ENCODE measurements around the gene MADCAM1. TPM values are rescaled to one million over a fixed set of nuclear protein-coding genes. Genes with fewer than 3 reads are reported as not detected.
"Not testable (repeated sequence)": the region's sequence is repeated elsewhere in the genome, so short reads cannot be mapped to it uniquely, and the experiment has no call there.

The MADCAM1 gene
- total RNA-seq, 1 donor from 2014 or later, result 0.41 TPM

DNA sequence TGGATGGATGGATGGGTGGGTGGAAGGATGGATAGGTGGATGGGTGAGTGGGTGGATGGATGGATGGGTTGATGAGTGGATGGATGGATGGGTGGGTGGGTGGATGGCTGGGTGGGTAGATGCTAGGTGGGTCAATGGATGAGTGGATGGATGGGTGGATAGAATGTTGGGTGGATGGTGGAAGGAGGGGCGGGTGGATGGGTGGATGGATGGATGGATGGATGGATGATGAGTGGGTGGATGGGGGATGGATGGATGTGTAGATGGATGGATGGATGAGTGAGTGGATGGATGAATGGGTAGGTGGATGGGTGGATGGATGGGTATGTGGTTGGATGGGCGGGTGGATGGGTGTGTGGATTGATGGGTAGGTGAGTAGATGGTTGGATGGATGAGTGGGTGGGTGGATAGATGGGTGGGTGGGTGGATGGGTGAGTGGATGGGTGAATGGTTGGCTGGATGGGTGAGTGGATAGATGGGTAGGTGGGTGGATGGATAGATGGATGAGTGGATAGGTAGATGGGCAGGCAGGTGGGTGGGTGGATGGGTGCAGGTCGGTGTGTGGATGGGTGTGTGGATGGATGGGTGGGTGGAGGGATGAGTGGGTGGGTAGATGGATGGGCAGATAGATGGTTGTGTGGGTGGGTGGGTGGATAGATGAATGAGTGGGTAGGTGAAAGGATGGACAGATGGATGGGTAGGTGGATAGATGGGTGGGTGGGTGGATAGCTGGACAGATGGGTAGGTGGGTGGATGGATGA lies 31.1 kb upstream of the MADCAM1 start:
- DNase-seq (ENCODE audit: extremely low read depth, low read depth, low spot score), result no peak

DNA sequence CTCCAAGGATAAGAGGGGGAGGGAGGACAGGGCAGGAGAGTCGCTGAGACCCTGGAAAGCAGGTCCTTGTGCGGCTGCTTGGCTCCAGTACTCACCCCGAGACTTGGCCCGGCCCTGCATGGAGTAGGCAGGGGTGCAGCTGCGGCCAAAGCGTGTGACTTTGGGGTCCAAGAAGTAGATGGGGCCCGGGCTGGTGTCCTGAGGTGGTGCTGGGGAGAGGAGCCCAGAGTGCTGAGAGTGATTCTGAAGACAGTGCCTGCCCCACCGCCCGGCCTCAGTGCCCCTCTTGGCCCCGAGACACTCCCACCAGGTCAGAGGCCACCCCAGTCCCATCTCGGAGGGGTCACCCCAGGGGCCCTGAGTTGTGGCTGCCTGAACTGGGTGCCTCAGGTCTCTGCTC lies 28.7 kb upstream of the MADCAM1 start:
- no peak for DNase-seq (ENCODE audit: extremely low read depth, low read depth, low spot score)

GRCh38 chr19:468587-469256 lies 27.6 kb upstream of the MADCAM1 start:
- no peak for DNase-seq (ENCODE audit: extremely low read depth, low read depth, low spot score)

- DNase-seq (ENCODE audit: extremely low read depth, low read depth, low spot score), result no peak
These were observed 26.5 kb upstream of the MADCAM1 start for GRCh38 chr19:469833-470232.

DNA sequence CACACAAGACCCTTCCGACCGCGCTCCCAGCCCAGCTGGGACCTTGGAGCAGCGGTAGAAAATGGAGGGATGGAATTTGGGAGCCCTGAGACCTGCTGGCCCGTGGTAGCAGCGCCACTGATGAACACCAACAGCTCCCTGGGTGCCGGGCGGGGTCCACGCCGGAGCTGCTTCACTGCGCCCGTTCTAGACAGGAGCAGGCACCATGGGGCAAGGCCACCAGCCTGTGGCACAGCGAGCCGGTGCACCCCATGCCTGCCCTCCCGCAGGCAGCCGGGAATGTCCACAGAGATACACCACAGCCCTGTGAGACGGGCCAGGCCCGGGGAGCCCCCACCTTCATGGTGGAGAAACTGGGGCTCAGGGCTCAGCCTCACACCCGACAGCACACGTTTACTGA lies 25.6 kb upstream of the MADCAM1 start:
- no peak for DNase-seq (ENCODE audit: extremely low read depth, low read depth, low spot score)

DNA sequence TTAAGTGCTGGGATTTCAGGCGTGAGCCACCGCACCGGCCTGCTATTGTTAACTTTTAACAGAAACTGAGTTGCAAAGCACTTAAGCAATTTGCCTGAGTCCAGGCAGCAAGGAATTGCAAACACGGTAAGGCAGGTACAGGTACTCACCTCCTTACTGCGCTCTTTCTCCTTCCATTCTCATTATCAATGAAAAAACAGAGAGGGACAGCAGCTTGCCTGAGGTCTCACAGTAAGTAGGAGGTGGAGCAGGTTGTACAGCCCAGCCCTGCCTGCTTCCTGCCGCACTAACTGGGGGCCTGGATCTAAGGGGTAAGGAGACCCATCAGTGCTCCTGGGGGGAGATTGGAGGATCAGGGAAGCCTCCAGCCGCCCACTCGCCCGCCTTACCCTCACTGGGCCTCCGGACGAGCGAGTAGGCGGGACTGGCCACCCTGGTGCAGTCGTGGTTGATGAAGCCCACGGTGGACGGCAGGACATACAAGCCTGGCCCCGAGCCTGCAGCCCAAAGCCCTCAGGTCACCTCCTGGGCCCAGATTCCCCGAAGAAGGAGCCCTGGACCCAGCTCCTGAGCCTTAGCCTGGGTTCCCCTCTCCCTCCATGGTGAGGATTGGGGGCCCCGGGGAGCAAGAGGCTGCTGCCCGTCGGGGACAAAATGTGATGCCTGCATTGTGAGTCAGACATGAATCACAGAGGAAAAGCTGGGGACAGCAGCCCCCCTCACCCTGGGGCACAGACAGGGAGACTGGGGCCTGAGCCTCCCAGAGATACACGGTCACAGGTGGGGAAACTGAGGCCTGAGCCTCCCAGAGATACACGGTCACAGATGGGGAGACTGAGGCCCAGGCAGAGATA lies 24.1 kb upstream of the MADCAM1 start:
- no peak for DNase-seq (ENCODE audit: extremely low read depth, low read depth, low spot score)

DNA sequence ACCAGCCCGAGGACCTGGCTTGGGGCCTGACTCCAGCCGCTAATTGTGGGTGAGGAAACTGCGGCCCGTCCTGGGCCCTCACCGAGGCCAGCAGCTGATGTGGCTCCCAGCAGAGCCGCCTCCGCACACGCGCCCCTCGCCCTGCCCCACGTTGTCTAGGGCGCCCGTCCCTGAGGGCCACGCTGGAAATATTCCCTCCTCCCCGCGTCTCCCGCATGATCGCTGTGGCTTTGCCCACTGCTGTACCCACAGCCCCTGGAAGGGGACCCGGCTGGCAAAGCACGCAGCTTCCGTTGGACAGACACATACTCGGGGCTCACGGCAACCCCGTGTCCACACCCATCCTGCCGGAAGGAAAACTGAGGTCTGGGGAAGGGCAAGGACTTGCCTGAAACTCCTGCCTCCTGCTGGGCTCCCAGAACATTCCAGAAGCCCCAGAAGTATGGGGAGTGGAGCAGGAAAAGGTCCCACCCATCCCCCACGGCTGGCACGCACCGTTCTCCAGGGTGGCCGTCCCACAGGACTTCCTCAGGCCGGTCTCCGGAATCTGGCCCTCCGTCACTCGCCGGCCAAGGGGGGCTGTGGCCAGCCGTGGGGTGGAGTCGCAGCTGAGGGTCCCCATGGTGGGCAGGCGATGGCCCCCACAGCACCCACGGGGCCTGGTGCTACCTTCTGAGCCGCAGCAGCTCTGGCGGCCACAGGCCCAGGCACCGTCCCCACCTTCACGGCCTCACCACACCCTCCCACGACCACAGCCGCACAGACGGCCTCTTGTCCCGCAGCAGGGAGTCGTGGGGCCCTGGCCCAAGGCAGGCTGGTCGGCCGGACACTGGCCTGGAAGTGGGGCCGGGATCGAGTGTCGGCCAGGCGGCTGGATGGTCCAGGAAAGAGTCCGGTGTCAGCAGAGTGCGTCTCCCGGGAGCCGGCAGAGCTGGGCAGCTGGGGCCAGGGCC lies 21.9 kb upstream of the MADCAM1 start:
- no peak for DNase-seq (ENCODE audit: extremely low read depth, low read depth, low spot score)

DNA sequence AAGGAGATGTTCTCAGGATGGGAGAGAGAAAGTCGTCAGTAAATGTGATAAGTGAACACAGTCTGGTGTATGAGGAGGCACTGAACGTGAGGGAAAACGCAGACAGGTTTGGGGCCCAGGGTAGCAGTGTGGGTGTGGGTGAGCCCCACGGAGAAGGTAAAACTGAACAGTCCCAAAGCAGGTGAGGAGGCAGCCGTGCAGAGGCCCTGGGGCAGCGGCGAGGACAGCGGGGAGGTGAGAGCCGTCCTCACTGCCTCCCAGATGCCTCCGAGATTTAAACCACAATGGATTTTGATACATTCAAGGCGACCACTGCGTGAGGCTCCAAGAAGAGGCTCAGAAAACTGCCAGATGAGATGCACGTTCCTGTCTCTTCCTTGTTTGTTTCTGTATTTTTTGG lies 20.9 kb upstream of the MADCAM1 start:
- no peak for DNase-seq (ENCODE audit: extremely low read depth, low read depth, low spot score)

DNA sequence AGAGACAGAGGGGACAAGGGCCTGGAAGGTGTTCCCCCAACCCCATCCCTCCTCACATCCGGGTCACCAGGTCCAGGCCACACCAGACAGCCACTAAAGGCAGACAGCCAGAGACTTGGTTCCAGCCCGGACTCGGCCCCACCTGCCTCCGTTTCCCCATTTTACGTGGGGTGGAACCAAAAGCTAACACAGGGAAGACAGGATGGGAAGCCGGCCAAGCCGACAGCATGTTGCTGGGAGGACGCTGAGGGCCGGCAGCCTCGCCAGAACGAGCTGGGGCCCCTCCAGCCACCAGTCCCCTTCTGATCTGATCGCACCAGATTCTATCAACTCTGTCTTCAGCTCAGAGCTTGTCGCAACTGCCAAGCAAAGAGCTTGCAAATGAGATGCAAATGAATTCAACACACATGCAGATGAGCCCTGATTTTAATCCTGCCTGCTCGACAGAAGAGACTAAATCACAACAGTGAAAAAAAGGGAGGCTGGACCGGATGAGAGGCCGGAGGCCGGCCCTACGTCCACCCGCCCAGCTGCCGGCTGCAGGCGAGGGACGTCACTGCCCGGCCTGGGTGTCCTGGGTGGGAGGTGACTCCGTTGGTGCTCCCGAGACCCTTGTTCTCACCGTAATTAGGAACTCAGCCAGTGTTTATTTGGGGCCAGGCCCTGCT lies 17.9 kb upstream of the MADCAM1 start:
- DNase-seq (ENCODE audit: extremely low read depth, low read depth, low spot score), result no peak

- DNase-seq (ENCODE audit: extremely low read depth, low read depth, low spot score), result no peak
These were observed 17.3 kb upstream of the MADCAM1 start for GRCh38 chr19:478976-479375.

DNA sequence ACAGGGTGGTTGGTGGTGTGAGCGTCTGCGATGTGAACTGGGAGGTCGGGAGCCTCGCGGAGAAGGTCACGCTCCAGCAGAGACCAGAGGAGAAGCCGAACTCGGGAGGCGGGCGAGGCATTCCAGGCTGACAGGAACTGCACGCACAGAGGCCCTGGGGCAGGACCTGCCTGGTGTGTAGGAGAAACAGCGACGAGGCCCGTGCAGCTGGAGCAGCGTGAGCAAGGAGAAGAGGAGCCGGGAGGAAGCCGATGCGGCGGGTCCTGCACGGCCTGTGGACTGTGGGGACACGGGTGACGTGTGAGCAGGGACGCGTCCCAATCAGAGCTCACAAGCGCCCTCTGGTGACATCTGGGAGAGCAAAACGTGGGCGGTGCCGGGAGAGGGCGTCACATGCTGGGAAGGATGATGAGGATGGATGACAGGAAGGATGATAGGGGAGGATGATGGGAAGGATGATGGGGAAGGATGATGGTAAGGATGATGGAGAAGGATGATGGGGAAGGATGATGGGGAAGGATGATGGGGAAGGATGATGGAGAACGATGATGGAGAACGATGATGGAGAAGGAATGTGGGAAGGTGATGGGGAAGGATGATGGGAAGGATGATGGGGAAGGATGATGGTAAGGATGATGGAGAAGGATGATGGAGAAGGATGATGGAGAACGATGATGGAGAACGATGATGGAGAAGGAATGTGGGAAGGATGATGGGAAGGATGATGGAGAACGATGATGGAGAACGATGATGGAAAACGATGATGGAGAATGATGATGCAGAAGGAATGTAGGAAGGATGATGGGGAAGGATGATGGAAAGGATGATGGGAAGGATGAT lies 16.1 kb upstream of the MADCAM1 start:
- DNase-seq (ENCODE audit: extremely low read depth, low read depth, low spot score), result no peak

DNA sequence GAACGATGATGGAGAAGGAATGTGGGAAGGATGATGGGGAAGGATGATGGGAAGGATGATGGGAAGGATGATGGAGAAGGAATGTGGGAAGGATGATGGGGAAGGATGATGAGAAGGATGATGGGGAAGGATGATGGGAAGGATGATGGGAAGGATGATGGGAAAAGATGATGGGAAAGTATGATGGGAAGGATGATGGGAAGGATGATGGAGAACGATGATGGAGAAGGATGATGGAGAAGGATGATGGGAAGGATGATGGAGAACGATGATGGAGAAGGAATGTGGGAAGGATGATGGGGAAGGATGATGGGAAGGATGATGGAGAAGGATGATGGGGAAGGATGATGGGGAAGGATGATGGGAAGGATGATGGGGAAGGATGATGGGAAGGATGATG lies 15.2 kb upstream of the MADCAM1 start:
- DNase-seq (ENCODE audit: extremely low read depth, low read depth, low spot score), result not testable (repeated sequence)

DNA sequence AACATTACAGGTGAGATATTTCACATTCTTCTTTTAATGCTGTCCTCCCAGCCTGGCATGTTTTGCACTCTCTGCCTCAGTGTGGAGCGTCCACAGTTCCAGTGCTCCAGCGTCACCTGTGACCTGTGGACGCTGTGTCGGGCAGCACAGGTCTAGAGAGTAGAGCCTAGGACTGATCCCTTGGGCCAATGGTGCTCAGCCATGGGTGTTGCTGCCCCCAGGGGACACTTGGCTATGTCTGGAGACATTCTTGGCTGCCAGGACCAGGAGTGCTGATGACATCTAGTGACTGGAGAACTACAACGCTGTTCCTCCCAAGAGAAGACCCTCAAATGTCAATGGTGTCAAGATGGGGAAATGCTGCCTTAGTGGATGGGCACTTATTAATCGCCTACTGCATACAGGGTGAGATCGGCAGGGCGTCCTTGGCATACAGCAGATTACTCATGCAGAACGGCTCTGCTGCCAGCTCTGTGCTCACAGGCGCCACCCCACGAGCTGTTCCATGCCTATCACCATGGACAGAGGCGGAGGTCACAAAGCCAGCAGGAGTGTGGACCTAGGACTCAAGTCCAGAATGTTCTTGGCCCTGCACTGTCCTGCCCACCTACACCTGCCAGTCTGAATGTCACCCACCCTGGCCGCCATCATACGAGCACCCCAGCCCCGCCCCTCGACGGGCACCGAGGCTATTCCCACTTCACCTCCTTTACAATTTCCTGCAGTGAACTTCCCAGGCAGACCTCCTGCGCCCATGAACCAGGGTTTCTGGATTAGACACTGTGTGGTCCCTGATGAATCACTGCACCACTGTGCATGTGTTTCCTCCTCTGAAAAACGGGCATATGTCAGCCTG lies 13.9 kb upstream of the MADCAM1 start:
- DNase-seq (ENCODE audit: extremely low read depth, low read depth, low spot score), result no peak

DNA sequence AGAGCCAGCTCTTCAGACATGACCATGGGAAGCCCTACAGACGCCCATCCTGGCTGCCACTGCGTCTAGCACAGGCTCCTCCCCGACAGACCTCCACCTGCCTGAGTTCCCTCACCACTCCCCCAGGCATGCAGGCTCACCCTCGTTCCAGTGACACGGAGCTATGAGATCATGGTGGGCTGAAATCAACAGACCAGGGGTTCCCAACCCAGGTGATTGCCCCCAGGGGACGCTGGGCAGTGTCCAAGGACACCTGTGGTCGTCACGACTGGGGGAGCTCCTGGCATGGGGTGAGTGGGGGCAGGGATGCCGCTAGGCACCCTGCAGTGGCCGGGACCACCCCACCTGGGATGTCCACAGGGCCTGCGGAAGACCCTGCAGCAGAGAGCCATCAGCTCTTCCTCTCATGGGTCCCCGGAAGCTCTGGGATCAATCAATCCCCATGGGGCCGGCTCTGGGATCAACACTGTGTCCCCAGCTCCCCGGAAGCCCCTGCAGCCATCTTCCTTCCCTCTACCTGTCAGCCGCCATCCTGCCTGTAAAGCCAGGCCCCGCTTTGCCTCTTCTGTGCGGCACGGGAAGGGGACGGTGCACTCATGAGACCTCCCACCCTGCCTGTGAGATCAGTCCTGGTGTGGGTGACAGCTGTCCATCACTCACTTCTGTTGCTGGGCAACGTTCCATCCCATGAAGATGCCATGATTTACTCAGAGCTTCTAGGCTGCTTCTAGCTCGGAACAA lies 12.8 kb upstream of the MADCAM1 start:
- no peak for DNase-seq (ENCODE audit: extremely low read depth, low read depth, low spot score)

DNA sequence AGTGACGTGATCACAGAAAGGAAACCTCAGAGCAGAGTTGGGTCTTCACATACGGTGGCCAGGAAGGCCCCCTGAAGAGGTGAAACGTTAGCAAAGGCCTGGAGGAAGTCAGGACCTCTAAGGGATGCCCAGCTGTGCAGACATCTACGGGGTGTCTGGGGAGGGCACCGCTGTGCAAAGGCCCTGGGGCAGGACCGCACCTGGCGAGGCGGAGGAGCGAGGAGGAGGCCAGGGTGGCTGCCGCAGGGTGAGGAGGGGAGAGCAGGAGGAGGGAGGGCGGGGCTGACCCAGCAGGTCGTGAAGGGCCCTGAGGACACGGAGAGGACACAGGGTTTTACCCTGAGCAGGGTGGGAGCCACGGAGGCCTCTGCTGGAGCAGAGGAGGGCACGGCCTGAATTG lies 11.8 kb upstream of the MADCAM1 start:
- DNase-seq (ENCODE audit: extremely low read depth, low read depth, low spot score), result no peak

GRCh38 chr19:485077-485476 lies 11.2 kb upstream of the MADCAM1 start:
- no peak for DNase-seq (ENCODE audit: extremely low read depth, low read depth, low spot score)

- no peak for DNase-seq (ENCODE audit: extremely low read depth, low read depth, low spot score)
These were observed 10.6 kb upstream of the MADCAM1 start for GRCh38 chr19:485583-486236.

Data from glomerular endothelial cell (primary cell).